Vagina (tissue), 2 donors: ENCODE results near the gene PGLYRP4.

ENCODE experiments used
- CTCF ChIP-seq, 3 experiments: fragments of 450-650 bp in 2 of 3; fragments of 200-600 bp in 1 of 3; sonication (generic) in 1 of 3; IDR thresholded peaks; one replicate each; pipeline ENCODE4 v1.5.1; 2017 to 2019; ENCODE audit warnings: antibody characterized with exemption in 3 of 3, mild to moderate bottlenecking in 2 of 3, moderate library complexity in 2 of 3
- POLR2A ChIP-seq, 2 donors: fragments of 450-650 bp; IDR thresholded peaks; one replicate each; pipeline ENCODE4 v1.6.1; 2017; ENCODE audit warnings: antibody characterized with exemption in 2 of 2, mild to moderate bottlenecking in 2 of 2, moderate library complexity in 2 of 2

GRCh38 chr1:153357076-153357852 is 8.6 kb upstream of the PGLYRP4 start:
- no peak for TF ChIP-seq CTCF (IDR thresholded peaks at IDR 0.05)
- no peak for TF ChIP-seq POLR2A (IDR thresholded peaks at IDR 0.05)
